ENCODE results near the gene CALML6.

Gene CALML6

DNA sequence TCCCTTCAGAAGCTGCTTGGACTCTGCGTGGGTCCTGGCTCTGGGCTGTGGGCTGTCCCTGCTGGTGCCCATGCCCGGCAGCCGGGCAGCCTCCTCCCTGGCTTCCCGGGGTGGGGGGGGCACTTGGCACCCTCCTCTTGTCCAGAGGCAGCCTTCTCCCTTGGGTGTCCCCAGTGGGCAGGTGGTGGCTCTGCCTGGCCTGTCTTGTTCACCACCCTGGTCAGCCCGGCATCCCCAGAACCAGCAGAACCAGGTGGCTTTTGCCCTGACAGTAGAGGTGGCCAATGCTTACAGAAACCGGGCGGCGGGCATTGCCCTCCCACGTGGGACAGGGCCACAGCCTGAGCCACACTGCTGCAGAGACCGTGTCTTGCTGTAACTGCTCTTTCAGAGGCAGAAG, 50.5 kb downstream of the CALML6 start:
- DNase-seq (ENCODE audit: low spot score): no peak

- DNase-seq (ENCODE audit: low spot score): no peak
Observed at GRCh38 chr1:1966071-1966740, 51.1 kb downstream of the CALML6 start.

Data from GM03348 (cell line).